ENCODE results near the gene TMEM140. TPM values are rescaled to one million over a fixed set of nuclear protein-coding genes. Genes with fewer than 3 reads are reported as not detected.

TMEM140 gene
- total and polyA plus RNA-seq, 9 of the 15 experiments (the other 6 are each of a cell fraction or from before 2014, with no cell fraction given) = 0.03 to 0.82 (median 0.23) TPM

GRCh38 chr7:135170274-135170997, 22.6 kb downstream of the TMEM140 start, which contains the start of gene CYREN (continued):
- TF ChIP-seq RERE (CRISPR knock-in tag; IDR thresholded peaks at IDR 0.05; ENCODE audit: borderline replicate concordance) (0 out of 2 replicates have a peak, but pooled peaks have one; percentile 76), ZNF778 (CRISPR knock-in tag; IDR thresholded peaks at IDR 0.05) (no peak), SMC3 (conservative IDR thresholded peaks at IDR 0.05; ENCODE audit: insufficient read depth, low read depth, low read length) (peak; percentile 67), SRSF9 (IDR thresholded peaks at IDR 0.05; ENCODE audit: borderline replicate concordance, low read depth, low read length) (no peak), DPF2 (IDR thresholded peaks at IDR 0.05) (peak; percentile 53; the same call in 1 of the 2 replicates), FOXM1 (IDR thresholded peaks at IDR 0.05; ENCODE audit: low read depth) (0 out of 2 replicates have a peak, but pooled peaks have one; percentile 26), FOXM1 (CRISPR knock-in tag; IDR thresholded peaks at IDR 0.05; ENCODE audit: low read depth) (peak; percentile 96), ELF1 (tag; IDR thresholded peaks at IDR 0.05) (peak; percentile 99), RBM25 (IDR thresholded peaks at IDR 0.05; ENCODE audit: low read depth, low read length, severe bottlenecking) (peak; percentile 75), PPARD (CRISPR knock-in tag; IDR thresholded peaks at IDR 0.05) (no peak), CCAR2 (IDR thresholded peaks at IDR 0.05; ENCODE audit: low read depth, low read length) (no peak), BCLAF1 (IDR thresholded peaks at IDR 0.05; ENCODE audit: borderline replicate concordance in 1 of 2, control insufficient read depth in 1 of 2, low read depth in 2 of 2, low read length in 1 of 2) (peak in 1 of 2 experiments; percentile 98; a peak in 2 of 4 replicates), BRD9 (IDR thresholded peaks at IDR 0.05; ENCODE audit: low read depth, partially characterized antibody) (no peak), ETV1 (tag; conservative IDR thresholded peaks at IDR 0.05; ENCODE audit: low read depth) (peak; percentile 99), IRF1 (CRISPR knock-in tag; IDR thresholded peaks at IDR 0.05; ENCODE audit: borderline replicate concordance) (no peak), KDM5B (IDR thresholded peaks at IDR 0.05; ENCODE audit: insufficient replicate concordance, low read depth, low read length) (peak; percentile 94)

Data from K562 (cell line).